ENCODE measurements around the gene PGAP3.
A peak's percentile ranks its signal among the peaks of the same experiment; 100 is the strongest.

PGAP3 gene

DNA sequence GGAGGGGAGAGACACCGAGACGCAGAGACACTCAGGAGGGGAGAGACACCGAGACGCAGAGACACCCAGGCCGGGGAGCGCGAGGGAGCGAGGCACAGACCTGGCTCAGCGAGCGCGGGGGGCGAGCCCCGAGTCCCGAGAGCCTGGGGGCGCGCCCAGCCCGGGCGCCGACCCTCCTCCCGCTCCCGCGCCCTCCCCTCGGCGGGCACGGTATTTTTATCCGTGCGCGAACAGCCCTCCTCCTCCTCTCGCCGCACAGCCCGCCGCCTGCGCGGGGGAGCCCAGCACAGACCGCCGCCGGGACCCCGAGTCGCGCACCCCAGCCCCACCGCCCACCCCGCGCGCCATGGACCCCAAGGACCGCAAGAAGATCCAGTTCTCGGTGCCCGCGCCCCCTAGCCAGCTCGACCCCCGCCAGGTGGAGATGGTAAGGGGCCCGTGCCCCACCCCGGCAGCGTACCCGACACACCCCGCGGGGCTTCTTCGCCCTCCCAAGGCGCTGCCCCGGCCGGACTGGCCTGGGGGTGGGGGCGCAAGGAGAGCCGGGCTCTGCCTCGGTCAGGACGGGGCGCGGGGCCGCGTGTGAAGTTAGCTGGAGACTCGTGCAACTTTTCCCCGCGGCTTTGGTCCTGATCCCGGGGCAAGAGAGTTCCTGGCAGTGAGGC lies 60.7 kb downstream of the PGAP3 start:
- TF ChIP-seq, protein P1, sequence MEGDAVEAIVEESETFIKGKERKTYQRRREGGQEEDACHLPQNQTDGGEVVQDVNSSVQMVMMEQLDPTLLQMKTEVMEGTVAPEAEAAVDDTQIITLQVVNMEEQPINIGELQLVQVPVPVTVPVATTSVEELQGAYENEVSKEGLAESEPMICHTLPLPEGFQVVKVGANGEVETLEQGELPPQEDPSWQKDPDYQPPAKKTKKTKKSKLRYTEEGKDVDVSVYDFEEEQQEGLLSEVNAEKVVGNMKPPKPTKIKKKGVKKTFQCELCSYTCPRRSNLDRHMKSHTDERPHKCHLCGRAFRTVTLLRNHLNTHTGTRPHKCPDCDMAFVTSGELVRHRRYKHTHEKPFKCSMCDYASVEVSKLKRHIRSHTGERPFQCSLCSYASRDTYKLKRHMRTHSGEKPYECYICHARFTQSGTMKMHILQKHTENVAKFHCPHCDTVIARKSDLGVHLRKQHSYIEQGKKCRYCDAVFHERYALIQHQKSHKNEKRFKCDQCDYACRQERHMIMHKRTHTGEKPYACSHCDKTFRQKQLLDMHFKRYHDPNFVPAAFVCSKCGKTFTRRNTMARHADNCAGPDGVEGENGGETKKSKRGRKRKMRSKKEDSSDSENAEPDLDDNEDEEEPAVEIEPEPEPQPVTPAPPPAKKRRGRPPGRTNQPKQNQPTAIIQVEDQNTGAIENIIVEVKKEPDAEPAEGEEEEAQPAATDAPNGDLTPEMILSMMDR (IDR thresholded peaks at IDR 0.05), result no peak

DNA sequence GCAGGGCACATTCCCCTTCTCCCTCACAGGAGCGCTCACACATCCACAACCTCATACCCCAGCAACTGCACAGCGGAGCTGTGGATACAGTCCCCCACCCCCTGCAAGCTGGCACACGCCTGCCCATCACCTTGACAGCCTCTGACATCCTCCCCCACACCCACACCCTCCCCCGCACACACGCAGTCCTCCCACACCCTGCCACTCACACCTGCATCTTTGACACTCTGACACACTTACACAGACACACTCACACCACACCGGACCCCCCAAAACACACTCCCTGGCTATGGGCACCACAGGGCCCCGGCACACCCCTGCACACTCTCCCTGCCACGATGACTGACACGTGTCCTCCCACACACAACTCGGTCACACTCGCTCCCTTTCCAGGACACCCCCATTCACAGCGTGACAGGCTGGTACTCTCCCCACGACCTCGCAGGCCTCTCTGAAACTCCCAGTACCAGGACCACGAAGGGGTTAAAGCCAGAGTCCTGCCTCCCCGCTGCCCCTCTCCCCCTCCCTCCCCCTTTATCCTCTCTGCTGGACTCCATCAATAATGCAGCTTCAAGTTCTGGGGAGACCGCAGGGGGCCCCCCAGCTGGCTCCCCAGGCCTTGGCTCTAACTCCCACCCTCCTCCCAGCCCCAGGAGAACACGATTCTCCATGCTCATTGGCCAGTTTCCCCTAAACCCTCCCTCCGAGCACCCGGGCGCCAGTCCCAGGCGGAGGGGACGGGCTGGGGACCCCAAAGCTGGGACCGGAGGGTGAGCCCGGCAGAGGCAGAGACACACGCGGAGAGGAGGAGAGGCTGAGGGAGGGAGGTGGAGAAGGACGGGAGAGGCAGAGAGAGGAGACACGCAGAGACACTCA lies 61.4 kb downstream of the PGAP3 start, which contains the start of gene PPP1R1B:
PPP1R1B (plus strand) TSS at position 782 of the 876 bp plus-strand sequence. CDS start 441 bp downstream, outside the sequence.
- TF ChIP-seq, protein P1 (IDR thresholded peaks at IDR 0.05), result no peak

- TF ChIP-seq, protein P1 (IDR thresholded peaks at IDR 0.05), result no peak
Observed at GRCh38 chr17:39625198-39625785, 62.6 kb downstream of the PGAP3 start.

DNA sequence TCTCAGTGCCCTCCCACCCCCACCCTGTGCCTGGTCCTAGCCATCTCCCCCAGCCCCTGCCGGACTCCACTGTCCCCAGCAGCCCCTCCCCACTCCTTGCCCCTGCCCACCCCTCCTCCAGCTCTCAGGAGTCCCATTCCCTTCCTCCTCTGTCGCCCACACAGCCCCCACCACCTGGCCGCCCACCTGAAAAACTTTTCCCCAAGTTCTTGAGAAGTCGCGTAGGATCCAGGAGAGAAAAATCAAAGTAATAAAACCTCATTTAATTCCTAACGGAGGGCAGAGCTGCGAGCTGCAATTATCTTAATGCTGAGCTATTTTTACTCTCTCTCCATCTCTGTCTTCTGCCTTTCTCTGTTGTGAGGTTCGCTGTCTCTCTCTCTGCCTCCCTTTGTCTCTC lies 63.5 kb downstream of the PGAP3 start:
- TF ChIP-seq, protein P1 (IDR thresholded peaks at IDR 0.05), result no peak

DNA sequence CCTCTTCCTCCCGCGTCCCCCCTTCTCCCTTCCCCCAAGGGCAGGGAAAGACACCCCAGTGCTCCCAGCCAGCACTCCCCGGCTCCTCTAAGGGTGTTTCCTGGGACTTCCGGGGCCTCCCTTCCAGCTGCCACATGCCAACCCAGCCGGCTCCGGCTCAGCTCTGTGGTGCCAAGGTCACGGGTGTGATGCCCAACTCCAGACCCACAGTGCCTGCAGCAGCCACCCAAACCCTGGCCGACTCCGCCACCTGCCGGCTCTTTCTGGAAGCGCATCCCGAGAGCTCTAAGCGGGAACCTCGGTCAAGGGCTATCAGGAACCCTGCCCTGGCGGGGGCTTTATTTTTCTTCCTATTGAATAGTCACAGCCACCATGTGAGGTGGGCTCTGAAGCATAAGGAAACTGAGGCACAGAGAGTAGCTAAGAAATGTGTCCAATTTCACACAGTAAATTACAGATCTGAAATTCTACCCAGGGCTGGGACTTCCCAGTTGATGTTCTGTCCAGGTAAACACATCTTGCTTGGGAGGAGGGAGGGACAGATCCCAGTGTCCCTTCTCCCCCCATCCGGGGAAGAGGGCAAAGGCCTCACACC lies 64.4 kb downstream of the PGAP3 start:
- TF ChIP-seq, protein P1 (IDR thresholded peaks at IDR 0.05), result peak; percentile 89

GRCh38 chr17:39622380-39623006 lies 65.4 kb downstream of the PGAP3 start:
- TF ChIP-seq, protein P1 (IDR thresholded peaks at IDR 0.05), result no peak
